Panc1 (cell line): ENCODE measurements around the gene USO1.

Source experiments
- POLR2AphosphoS5 ChIP-seq: IDR thresholded peaks from 2 replicates; pipeline ENCODE4 v1.6.1; 2012; ENCODE audit warnings: mild to moderate bottlenecking, low read depth, low read length, moderate library complexity
- REST ChIP-seq, 2 experiments: IDR thresholded peaks; 2 replicates each; pipeline ENCODE4 v1.6.1; 2011 to 2012; ENCODE audit warnings: low read depth in 2 of 2, control low read depth in 1 of 2, low read length in 1 of 2, mild to moderate bottlenecking in 1 of 2, moderate library complexity in 1 of 2; ENCODE audit not compliant: insufficient read depth in 1 of 2
- SIN3A ChIP-seq: IDR thresholded peaks from 2 replicates; pipeline ENCODE4 v1.6.1; 2012; ENCODE audit warnings: low read depth, mild to moderate bottlenecking, low read length, moderate library complexity, borderline replicate concordance; ENCODE audit not compliant: insufficient read depth
- TCF7L2 ChIP-seq: IDR thresholded peaks from 2 replicates; pipeline ENCODE4 v1.6.1; 2011; ENCODE audit warnings: mild to moderate bottlenecking, low read depth, low read length, inconsistent platforms
- TF ChIP-seq, protein P1 (sequence below): fragments of 450-650 bp; IDR thresholded peaks from 2 replicates; pipeline ENCODE4 v1.5.1; 2017; ENCODE audit warnings: mild to moderate bottlenecking

DNA sequence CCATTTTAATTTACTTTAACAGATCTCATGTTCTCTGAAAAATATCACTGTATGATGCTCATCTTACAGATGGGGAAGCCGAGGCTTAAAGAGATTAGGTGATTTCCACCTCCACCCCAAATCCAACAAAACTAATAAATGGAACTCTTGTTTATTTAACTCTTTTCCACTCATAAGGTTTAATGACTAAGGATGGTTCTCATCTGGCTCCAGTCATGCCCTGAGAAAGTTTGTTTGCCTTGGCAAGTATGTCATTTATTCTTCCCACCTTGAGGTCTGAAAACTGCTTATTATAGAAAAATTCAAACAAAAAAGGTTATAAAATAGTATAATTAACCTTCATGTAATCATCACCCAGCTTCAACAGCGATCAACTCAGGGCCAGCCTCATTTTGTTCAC lies 121.6 kb downstream of the USO1 start:
- TF ChIP-seq, protein P1, sequence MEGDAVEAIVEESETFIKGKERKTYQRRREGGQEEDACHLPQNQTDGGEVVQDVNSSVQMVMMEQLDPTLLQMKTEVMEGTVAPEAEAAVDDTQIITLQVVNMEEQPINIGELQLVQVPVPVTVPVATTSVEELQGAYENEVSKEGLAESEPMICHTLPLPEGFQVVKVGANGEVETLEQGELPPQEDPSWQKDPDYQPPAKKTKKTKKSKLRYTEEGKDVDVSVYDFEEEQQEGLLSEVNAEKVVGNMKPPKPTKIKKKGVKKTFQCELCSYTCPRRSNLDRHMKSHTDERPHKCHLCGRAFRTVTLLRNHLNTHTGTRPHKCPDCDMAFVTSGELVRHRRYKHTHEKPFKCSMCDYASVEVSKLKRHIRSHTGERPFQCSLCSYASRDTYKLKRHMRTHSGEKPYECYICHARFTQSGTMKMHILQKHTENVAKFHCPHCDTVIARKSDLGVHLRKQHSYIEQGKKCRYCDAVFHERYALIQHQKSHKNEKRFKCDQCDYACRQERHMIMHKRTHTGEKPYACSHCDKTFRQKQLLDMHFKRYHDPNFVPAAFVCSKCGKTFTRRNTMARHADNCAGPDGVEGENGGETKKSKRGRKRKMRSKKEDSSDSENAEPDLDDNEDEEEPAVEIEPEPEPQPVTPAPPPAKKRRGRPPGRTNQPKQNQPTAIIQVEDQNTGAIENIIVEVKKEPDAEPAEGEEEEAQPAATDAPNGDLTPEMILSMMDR = no peak
- TF ChIP-seq POLR2AphosphoS5 (no peak), REST (IDR thresholded peaks at IDR 0.05; ENCODE audit: insufficient read depth in 1 of 2, low read depth in 2 of 2, low read length in 1 of 2) (no peak), TCF7L2 (no peak), SIN3A (no peak)
